Stimulated activated CD4-positive, alpha-beta T cell treated with anti-CD3 and anti-CD28 coated beads, Interleukin-4, amount 100 ng/mL, for 4 hours (primary cell): Measurements from ENCODE around the gene RNF123.
A peak's percentile ranks its signal among the peaks of the same experiment; 100 is the strongest.

ENCODE experiments used
- DNase-seq, 2 experiments: peaks; one replicate each; pipeline ENCODE4 v3.0.0-alpha.2; 2020

Gene RNF123

GRCh38 chr3:49689046-49689907 lies at the start of gene RNF123, which contains the start of gene MST1:
TSS of gene RNF123 (plus strand) at chr3:49689557. CDS start at chr3:49691166, 1,609 bp downstream.
TSS of gene MST1 (minus strand) at chr3:49689474. CDS start at chr3:49688691, 783 bp downstream.
- DNase-seq, result peak; percentile 87 to 93

- DNase-seq, result no peak
Observed at GRCh38 chr3:49641292-49641691, 48.1 kb upstream of the RNF123 start.

GRCh38 chr3:49641921-49642707 lies 47.2 kb upstream of the RNF123 start:
- DNase-seq, result no peak

- DNase-seq, result no peak
Observed at GRCh38 chr3:49642708-49643145, 46.6 kb upstream of the RNF123 start.

GRCh38 chr3:49644684-49645083 lies 44.7 kb upstream of the RNF123 start:
- DNase-seq, result no peak

- DNase-seq, result no peak
Observed at GRCh38 chr3:49646236-49646635, 43.1 kb upstream of the RNF123 start.

GRCh38 chr3:49647741-49648140 lies 41.6 kb upstream of the RNF123 start:
- DNase-seq, result no peak

GRCh38 chr3:49648354-49649019 lies 40.9 kb upstream of the RNF123 start:
- DNase-seq, result no peak

GRCh38 chr3:49649576-49649975 lies 39.8 kb upstream of the RNF123 start:
- DNase-seq, result no peak

GRCh38 chr3:49650177-49650576 lies 39.2 kb upstream of the RNF123 start:
- DNase-seq, result no peak

GRCh38 chr3:49650637-49651036 lies 38.7 kb upstream of the RNF123 start:
- DNase-seq, result no peak

GRCh38 chr3:49652218-49652902 lies 37.0 kb upstream of the RNF123 start:
- no peak for DNase-seq

GRCh38 chr3:49652903-49653415 lies 36.4 kb upstream of the RNF123 start:
- no peak for DNase-seq

GRCh38 chr3:49653621-49654020 lies 35.7 kb upstream of the RNF123 start:
- DNase-seq, result no peak

- no peak for DNase-seq
Observed at GRCh38 chr3:49654176-49654825, 35.1 kb upstream of the RNF123 start.

GRCh38 chr3:49654955-49655556 lies 34.3 kb upstream of the RNF123 start:
- no peak for DNase-seq

GRCh38 chr3:49655731-49656285 lies 33.5 kb upstream of the RNF123 start:
- no peak for DNase-seq

GRCh38 chr3:49656541-49657112 lies 32.7 kb upstream of the RNF123 start:
- no peak for DNase-seq

- DNase-seq, result no peak
Observed at GRCh38 chr3:49657208-49657915, 32.0 kb upstream of the RNF123 start.

- no peak for DNase-seq
Observed at GRCh38 chr3:49658711-49659110, 30.6 kb upstream of the RNF123 start.
